ENCODE data around the gene EIF1AD. TPM values are rescaled to one million over a fixed set of nuclear protein-coding genes. Genes with fewer than 3 reads are reported as not detected.
"Not testable (repeated sequence)": the region's sequence is repeated elsewhere in the genome, so short reads cannot be mapped to it uniquely, and the experiment has no call there.

EIF1AD gene
- total and polyA plus RNA-seq, 4 donors, result 18.4 to 33.7 (median 29.1) TPM

DNA sequence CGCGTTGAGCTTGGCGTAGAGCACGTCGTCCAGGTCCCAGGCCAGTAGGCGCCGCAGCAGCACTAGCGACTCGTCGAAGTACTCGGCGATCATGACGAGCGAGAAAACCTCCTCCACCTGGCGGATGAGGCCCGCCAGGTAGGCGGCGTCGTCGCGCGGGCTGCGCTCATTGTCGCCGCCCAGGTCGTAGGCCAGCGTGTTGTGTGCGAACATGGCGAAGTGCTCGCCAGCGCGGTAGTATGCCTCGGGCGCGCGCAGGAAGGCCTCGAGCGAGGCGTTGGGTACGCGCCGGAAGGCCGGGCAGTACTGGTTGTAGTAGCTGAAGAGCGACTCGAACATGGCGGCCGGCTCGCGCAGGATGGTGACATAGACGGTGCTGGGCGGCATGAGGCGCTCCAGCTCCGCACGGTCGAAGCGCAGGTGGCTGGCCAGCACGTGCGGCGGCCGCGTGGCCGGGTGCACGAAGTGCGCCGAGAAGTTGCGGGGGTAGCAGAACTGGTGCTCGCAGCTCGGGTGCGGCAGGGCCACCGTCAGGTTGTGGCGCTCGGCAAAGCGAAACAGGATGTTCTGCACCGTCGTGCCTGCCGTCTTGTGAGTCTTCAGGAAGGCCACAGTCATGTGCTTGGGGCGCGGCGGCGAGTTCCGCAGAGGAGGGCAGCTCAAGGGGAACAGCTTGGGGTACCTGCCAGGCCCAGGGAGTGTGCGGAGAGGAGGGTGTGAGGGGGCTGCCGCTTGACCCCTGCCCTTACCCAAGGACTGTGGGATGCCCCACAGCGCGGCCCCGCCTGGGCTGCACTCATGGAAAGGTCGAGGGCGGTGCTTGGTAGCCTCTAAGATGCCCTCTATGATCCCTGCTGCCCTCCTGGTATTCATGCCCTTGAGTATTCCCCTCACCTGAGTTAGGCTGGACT is 41.3 kb upstream of the EIF1AD start:
- 97% methylated on average over 86 of the region's 88 CpGs for WGBS (ENCODE audit: insufficient coverage)
- H3K36me3 ChIP-seq (ENCODE audit: control insufficient read depth, insufficient read depth, low read length), result peaks cover 32% of the 10 kb centered on the region
- H3K4me3 ChIP-seq (ENCODE audit: low read depth, low read length), result no peak overlapping the region
- H3K4me1 ChIP-seq (ENCODE audit: control insufficient read depth, insufficient read depth, low read length), result peaks cover 26% of the 10 kb centered on the region
- H3K9me3 ChIP-seq (ENCODE audit: control insufficient read depth, insufficient read depth, low read length), result no peaks in the 10 kb centered on the region
- H3K27me3 ChIP-seq (ENCODE audit: control insufficient read depth, insufficient read depth, low read length), result no peaks in the 10 kb centered on the region
- DNase-seq (ENCODE audit: low read depth in 4 of 6, low spot score in 6 of 6), result no peak
- H3K27ac ChIP-seq (ENCODE audit: low read depth, low read length), result no peak overlapping the region

DNA sequence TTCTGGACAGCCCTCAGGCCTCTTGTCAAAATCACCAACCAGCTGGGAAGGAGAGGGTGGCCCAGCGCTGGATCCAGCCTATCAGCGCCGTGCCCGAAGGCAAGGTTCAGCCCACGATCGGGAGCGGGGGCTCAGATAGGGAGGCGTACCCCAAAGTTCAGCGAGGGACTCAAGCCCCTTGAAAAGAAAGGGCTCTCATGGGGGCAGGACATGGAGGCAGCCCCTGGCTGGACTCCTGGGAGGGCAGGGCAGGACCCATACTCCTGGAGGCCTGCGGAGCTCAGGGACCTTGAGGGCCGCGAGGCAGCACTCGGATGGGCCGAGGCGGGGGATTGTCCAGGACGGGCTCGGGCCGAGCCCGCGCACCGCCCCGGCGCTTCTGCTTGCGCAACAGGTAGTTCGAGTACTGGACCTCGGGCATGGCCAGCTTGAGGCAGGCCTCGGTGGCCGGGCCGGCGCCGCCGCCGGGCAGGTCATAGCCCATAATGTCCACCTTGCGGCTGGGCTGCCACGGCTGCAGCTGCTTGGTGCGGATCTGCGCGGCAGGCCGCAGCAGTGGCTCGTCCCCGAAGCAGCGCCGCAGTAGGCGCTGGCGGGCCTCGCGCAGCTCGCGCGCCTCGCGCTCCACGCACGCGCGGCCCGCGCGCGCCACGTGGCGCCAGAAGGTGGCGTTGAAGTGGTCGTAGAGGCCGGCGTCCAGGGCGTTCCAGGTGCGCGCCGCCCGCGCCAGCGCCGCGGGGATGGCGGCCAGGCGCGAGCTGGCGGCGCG is 40.5 kb upstream of the EIF1AD start:
- no peaks in the 10 kb centered on the region for H3K27me3 ChIP-seq (ENCODE audit: control insufficient read depth, insufficient read depth, low read length)
- DNase-seq (ENCODE audit: low read depth in 4 of 6, low spot score in 6 of 6), result no peak
- WGBS (ENCODE audit: insufficient coverage), result 95% methylated on average over 81 of the region's 81 CpGs

DNA sequence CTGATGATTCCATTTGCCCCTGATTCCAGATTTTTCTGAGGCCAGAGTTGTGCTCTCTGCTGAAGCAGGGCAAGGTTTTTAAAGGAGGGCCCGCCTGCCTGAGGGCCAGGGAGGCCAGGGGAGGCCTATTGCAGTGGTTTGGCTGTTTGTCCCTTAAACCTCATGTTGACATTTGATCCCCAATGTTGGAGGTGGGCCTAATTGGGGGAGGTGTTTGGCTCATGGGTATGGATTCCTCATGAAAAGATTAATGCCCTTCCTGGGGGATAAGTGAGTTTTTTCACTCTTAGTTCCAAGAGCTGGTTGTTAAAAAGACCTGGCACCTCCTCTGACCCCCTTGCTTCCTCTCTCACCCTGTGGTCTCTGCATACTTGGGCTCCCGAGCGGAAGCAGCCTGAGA is 37.8 kb upstream of the EIF1AD start:
- 73% methylated on average over 3 of the region's 3 CpGs for WGBS (ENCODE audit: insufficient coverage)
- no peak for DNase-seq (ENCODE audit: low read depth in 4 of 6, low spot score in 6 of 6)
- Histone ChIP-seq H3K36me3 (ENCODE audit: control insufficient read depth, insufficient read depth, low read length) (peaks cover 27% of the 10 kb centered on the region), H3K9me3 (ENCODE audit: control insufficient read depth, insufficient read depth, low read length) (no peaks in the 10 kb centered on the region), H3K4me1 (ENCODE audit: control insufficient read depth, insufficient read depth, low read length) (peaks cover under 1% of the 10 kb centered on the region), H3K4me3 (ENCODE audit: low read depth, low read length) (no peak overlapping the region), H3K27ac (ENCODE audit: low read depth, low read length) (no peak overlapping the region), H3K27me3 (ENCODE audit: control insufficient read depth, insufficient read depth, low read length) (no peaks in the 10 kb centered on the region)

More for the DNA sequence above, 40.5 kb upstream of the EIF1AD start:
- Histone ChIP-seq H3K4me3 (ENCODE audit: low read depth, low read length) (no peak overlapping the region), H3K4me1 (ENCODE audit: control insufficient read depth, insufficient read depth, low read length) (peaks cover 17% of the 10 kb centered on the region), H3K36me3 (ENCODE audit: control insufficient read depth, insufficient read depth, low read length) (peaks cover 32% of the 10 kb centered on the region), H3K27ac (ENCODE audit: low read depth, low read length) (no peak overlapping the region), H3K9me3 (ENCODE audit: control insufficient read depth, insufficient read depth, low read length) (no peaks in the 10 kb centered on the region)

DNA sequence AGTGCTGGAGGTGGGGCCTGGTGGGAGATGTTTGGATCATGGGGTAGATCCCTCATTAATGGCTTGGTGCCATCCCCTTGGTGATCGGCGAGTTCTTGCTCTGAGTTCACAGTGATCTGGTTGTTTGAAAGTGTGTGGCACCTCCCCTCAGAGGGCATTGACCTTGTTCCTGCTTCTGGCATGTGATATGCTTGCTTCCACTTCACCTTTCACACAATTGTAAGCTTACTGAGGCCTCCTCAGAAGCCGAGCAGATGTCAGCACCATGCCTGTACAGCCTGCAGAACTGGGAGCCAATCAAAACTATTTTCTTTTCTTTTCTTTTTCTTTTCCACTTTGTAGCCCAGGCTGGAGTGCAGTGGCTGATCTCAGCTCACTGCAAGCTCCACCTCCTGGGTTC is 35.4 kb upstream of the EIF1AD start:
- Histone ChIP-seq H3K9me3 (ENCODE audit: control insufficient read depth, insufficient read depth, low read length) (no peaks in the 10 kb centered on the region), H3K36me3 (ENCODE audit: control insufficient read depth, insufficient read depth, low read length) (peaks cover 13% of the 10 kb centered on the region), H3K4me1 (ENCODE audit: control insufficient read depth, insufficient read depth, low read length) (no peaks in the 10 kb centered on the region), H3K4me3 (ENCODE audit: low read depth, low read length) (no peak overlapping the region), H3K27me3 (ENCODE audit: control insufficient read depth, insufficient read depth, low read length) (no peaks in the 10 kb centered on the region), H3K27ac (ENCODE audit: low read depth, low read length) (no peak overlapping the region)
- no peak for DNase-seq (ENCODE audit: low read depth in 4 of 6, low spot score in 6 of 6)
- WGBS (ENCODE audit: insufficient coverage), result 76% methylated on average over 1 of the region's 3 CpGs

DNA sequence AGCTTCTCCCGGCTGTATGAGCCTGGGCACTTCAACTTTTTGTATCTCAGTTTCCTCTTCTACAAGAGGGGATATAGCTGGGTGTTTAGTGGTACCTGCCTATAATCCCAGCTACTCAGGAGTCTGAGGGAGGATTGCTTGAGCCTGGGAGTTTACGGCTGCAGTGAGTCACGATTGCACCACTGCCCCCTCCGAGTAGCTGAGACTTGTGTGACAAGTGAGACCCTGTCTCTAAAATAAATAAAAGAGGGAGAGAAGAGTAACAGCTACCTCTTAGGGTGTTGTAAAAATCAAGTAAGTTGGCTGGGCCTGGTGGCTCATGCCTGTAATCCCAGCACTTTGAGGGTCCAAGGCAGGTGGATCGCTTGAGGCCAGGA is 34.4 kb upstream of the EIF1AD start:
- 69% methylated on average over 3 of the region's 5 CpGs for WGBS (ENCODE audit: insufficient coverage)
- Histone ChIP-seq H3K27me3 (ENCODE audit: control insufficient read depth, insufficient read depth, low read length) (no peaks in the 10 kb centered on the region), H3K9me3 (ENCODE audit: control insufficient read depth, insufficient read depth, low read length) (no peaks in the 10 kb centered on the region), H3K4me3 (ENCODE audit: low read depth, low read length) (no peak overlapping the region), H3K4me1 (ENCODE audit: control insufficient read depth, insufficient read depth, low read length) (no peaks in the 10 kb centered on the region), H3K27ac (ENCODE audit: low read depth, low read length) (no peak overlapping the region), H3K36me3 (ENCODE audit: control insufficient read depth, insufficient read depth, low read length) (peaks cover 5% of the 10 kb centered on the region)
- no peak for DNase-seq (ENCODE audit: low read depth in 4 of 6, low spot score in 6 of 6)

DNA sequence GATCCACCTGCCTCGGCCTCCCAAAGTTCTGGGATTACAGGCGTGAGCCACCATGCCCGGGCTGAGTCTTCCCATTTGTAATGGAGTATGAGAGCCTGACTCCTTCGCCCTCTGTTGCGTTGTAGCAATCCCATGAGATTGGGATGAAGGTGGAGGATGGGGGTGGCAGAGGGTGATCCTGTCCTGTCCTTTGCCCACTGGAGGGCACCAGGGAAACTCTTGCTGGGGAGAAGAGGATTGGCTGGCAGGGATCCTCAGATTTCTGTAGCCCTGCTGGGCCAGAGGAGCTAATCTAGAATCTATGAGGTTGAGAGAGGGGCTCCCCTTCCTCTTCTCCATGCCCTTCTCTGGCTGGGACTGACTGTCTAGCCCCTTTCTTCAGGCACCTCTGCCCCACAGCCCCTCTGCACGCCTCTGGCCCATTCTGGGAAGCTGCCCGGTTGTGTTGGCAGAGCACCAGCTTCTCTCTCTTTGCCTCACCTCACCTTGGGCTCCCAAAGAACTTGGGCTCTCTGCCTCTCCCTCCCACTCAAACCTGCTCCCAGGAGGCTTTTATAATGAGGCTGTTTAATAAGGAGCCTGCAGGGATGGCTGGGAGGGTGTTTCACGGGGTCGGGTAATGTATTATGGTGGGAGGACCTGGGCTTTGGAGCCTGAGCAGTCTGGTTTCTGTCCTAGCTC is 33.8 kb upstream of the EIF1AD start:
- Histone ChIP-seq H3K4me1 (ENCODE audit: control insufficient read depth, insufficient read depth, low read length) (no peaks in the 10 kb centered on the region), H3K36me3 (ENCODE audit: control insufficient read depth, insufficient read depth, low read length) (peaks cover 5% of the 10 kb centered on the region), H3K9me3 (ENCODE audit: control insufficient read depth, insufficient read depth, low read length) (no peaks in the 10 kb centered on the region), H3K27ac (ENCODE audit: low read depth, low read length) (no peak overlapping the region), H3K27me3 (ENCODE audit: control insufficient read depth, insufficient read depth, low read length) (no peaks in the 10 kb centered on the region), H3K4me3 (ENCODE audit: low read depth, low read length) (no peak overlapping the region)
- WGBS (ENCODE audit: insufficient coverage), result 92% methylated on average over 5 of the region's 9 CpGs
- DNase-seq (ENCODE audit: low read depth in 4 of 6, low spot score in 6 of 6), result no peak

DNA sequence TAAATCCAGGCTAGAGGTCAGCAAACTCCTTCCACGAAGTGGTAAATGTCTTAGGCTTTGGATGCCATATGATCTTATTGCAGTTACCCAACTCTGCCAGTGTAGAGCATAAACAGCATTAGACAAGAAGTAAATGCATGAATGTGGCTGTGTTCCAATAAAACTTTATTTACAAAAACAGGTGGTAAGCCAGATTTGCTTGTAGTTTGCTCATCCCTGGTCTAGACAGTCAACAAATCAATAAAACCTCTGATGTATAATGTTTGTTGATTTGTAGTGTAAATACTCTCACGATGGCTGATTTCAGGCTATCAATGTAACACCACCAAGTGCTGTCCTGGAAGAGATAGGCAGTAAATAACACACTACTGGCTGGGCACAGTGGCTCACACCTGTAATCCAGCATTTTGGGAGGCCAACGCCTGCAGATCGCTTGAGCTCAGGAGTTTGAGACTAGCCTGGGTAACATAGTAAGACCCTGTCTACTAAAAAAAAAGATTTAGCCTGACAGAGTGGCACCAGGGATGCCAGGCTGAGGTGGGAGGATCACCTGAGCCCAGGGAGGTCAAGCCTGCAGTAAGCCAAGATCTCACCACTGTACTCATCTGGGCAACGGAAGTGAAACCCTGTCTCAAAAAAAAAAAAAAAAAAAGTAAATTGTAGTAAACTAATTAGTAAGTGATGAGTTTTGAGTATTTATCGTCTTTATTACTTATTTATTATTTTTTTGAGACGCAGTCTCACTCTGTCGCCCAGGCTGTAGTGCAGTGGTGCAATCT is 31.2 kb upstream of the EIF1AD start:
- Histone ChIP-seq H3K36me3 (ENCODE audit: control insufficient read depth, insufficient read depth, low read length) (no peaks in the 10 kb centered on the region), H3K9me3 (ENCODE audit: control insufficient read depth, insufficient read depth, low read length) (no peaks in the 10 kb centered on the region), H3K4me1 (ENCODE audit: control insufficient read depth, insufficient read depth, low read length) (no peaks in the 10 kb centered on the region), H3K27me3 (ENCODE audit: control insufficient read depth, insufficient read depth, low read length) (no peaks in the 10 kb centered on the region), H3K27ac (ENCODE audit: low read depth, low read length) (no peak overlapping the region), H3K4me3 (ENCODE audit: low read depth, low read length) (no peak overlapping the region)
- whole genome bisulfite sequencing (ENCODE audit: insufficient coverage), result 93% methylated on average over 2 of the region's 8 CpGs
- DNase-seq (ENCODE audit: low read depth in 4 of 6, low spot score in 6 of 6), result no peak

DNA sequence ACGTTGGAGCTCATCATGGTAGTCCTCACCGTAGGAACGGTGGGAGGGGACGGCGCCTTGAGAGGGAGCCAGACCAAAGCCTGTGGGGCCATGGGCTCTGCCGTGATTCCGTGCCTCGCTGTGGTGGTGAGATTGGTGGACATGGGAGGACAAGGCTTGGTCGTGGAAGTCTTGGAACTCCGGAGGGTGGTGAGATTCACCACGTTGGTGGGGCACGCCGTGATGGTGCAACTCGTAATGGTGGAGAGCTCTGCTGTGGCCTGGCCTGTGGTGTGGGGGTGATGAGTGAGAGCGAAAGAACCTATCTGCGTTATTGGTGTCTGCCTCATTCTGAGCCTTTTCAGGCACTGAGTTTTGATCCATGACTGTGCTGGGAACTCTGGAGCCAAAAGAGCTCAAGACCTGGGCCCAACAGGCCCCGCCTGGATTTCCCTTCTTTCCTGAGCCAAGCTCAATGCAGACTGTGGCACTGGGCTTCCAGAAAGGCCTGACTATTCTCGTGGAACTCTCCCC is 24.1 kb upstream of the EIF1AD start, which contains the start of gene CATSPER1:
Gene CATSPER1, minus strand, starts transcription at position 463 of the 513 bp plus-strand sequence. Its CDS starts 100 bp downstream, at position 363.
- Histone ChIP-seq H3K9me3 (ENCODE audit: control insufficient read depth, insufficient read depth, low read length) (no peaks in the 10 kb centered on the region), H3K27ac (ENCODE audit: low read depth, low read length) (no peak within 1 kb of the TSS), H3K4me3 (ENCODE audit: low read depth, low read length) (no peak within 1 kb of the TSS), H3K27me3 (ENCODE audit: control insufficient read depth, insufficient read depth, low read length) (peaks cover 12% of the 10 kb centered on the region), H3K36me3 (ENCODE audit: control insufficient read depth, insufficient read depth, low read length) (no peaks in the 10 kb centered on the region), H3K4me1 (ENCODE audit: control insufficient read depth, insufficient read depth, low read length) (peaks cover 6% of the 10 kb centered on the region)
- DNase-seq (ENCODE audit: low read depth in 4 of 6, low spot score in 6 of 6), result no peak
- 86% methylated on average over 17 of the region's 18 CpGs for WGBS (ENCODE audit: insufficient coverage)

DNA sequence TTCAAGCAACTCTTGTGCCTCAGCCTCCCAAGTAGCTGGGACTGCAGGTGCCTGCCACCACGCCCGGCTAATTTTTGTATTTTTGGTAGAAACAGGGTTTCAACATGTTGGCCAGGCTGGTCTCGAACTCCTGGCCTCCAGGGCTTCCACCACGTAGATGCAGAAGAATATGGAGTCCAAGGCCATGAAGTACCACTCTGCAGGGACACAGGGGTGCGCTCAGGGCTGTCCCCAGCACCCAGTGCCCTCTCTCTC is 21.2 kb upstream of the EIF1AD start:
- not testable (repeated sequence) for H3K9me3 ChIP-seq (ENCODE audit: control insufficient read depth, insufficient read depth, low read length); H3K36me3 ChIP-seq (ENCODE audit: control insufficient read depth, insufficient read depth, low read length); DNase-seq (ENCODE audit: low read depth in 4 of 6, low spot score in 6 of 6); H3K27ac ChIP-seq (ENCODE audit: low read depth, low read length); H3K4me1 ChIP-seq (ENCODE audit: control insufficient read depth, insufficient read depth, low read length); H3K4me3 ChIP-seq (ENCODE audit: low read depth, low read length)
- peaks cover 12% of the 10 kb centered on the region for H3K27me3 ChIP-seq (ENCODE audit: control insufficient read depth, insufficient read depth, low read length)
- 79% methylated on average over 5 of the region's 5 CpGs for WGBS (ENCODE audit: insufficient coverage)
